GM21737 (cell line): ENCODE measurements around the gene RPS6KA2.
"Not testable (repeated sequence)": the region's sequence is repeated elsewhere in the genome, so short reads cannot be mapped to it uniquely, and the experiment has no call there.

Source experiments
- ATAC-seq: cut with Tn5 transposase; IDR thresholded peaks from one replicate; pipeline ENCODE4 v1.9.1; 2021; ENCODE audit warnings: mild to moderate bottlenecking, moderate library complexity; ENCODE audit not compliant: unreplicated experiment

Gene RPS6KA2

DNA sequence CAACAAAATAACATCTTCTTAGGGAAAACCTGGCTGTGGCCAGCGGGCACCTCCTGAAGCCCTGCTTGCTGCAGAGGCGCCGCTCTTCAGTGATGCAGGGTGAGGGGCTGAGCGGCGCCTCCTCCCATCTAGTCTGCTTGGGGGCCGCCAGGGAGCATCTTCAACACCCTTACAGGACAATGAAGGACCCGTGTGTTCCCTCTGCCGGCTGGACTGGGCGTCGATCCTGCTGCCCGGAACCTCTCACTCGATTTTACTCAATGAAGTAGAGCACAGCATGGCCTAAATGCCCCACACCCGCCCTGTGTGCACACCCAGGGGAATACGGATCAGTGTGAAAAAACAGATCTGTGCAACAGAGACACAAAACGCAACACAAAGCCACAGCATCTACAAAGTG lies 215.8 kb downstream of the RPS6KA2 start:
- ATAC-seq: no peak

DNA sequence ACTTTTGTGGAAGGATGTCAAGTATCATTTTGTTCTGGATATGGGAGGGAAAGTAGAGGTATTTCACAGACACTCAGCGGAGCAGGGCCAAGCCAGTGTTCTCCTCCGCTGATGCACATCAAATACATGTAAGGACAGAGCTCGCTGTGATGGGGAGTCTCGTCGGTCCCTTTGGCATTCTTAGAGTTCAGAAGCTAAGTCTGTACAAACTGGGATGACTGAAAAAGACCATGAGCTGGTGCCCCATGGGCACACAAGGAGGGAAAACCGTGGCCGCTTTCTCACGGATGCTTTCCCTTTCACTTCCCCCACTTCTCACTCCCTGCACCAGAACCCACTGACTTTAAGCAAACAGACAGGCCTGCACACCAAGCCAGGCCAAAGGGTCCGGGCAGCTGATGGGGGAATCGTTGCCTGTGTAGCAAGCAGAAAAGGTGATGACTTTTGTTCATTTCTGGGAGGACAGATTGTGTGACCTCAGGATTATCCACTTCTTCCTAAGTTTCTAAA lies 216.6 kb downstream of the RPS6KA2 start:
- no peak for ATAC-seq

DNA sequence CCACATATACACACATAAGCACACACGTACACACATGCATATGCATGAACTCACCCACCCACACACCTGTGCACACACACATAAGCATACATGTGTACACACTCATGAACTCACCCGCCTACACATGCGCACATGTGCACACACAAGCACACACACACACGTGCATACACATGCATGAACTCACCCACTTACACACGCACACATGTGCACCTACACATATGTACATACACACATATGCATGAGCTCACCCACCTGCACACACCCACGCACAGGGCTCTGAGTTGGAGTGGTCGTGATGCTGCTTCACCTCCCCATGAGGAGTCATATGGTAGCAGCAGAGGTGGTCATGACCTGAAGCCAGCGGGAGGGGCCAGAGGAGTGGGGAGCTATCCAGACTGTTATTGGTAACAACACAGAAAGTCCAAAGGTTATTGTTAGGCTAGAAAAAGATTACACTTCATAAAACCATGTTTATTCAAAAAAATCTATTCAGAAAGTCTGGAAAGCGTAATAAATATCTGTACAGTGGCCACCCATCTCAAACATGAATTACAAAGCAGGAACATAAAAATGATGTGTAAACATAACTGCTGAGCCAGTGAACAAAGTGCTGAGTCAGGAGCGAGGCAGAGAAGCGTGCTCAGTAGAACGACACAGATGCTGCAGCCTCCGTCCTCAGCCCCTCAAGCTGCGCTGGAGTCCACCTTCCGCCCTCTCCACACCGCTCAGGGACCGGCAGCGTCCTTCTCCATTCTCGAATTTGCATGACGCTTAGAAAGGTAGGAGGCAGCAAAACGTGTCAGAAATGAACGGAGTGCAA lies 217.9 kb downstream of the RPS6KA2 start:
- no peak for ATAC-seq

DNA sequence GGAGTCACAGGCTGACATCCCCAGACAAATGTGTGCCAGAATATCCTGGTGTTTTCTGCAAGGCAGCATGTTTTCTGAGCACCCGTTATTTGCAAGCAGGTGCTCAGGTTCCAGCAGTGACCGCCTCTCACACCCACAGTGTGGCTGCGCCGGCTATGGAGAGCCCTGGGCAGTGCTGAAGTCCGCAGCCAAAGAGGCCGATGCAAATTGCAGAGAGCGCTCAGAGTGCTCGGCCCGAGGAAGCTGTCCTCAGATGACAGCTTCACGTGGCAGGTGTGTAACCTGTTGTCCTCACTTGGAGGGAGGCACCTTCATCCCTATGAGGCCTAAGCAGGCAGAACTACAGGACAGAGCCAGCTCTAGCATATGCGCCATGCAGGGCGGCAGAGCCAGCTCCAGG lies 220.9 kb downstream of the RPS6KA2 start:
- no peak for ATAC-seq

DNA sequence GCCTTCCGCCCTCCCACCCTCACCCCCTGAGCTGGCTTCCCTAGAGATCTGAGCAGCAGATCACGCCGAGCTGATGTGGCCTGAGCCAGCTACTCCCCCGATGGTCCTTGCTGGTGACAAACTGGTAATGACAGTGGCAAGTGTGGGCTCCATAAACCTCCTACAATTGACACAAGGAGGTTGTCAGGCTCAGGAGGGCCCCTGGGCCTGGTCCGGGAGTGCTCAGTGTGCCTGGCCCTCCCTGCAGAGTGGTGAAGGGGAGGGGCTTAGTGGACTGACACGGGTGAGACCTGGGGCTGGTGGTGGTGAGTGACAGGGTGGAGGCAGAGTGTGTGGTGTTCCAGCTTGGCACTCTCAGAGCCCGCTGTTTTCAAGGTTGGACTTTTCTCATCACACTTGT lies 221.7 kb downstream of the RPS6KA2 start:
- ATAC-seq: no peak

DNA sequence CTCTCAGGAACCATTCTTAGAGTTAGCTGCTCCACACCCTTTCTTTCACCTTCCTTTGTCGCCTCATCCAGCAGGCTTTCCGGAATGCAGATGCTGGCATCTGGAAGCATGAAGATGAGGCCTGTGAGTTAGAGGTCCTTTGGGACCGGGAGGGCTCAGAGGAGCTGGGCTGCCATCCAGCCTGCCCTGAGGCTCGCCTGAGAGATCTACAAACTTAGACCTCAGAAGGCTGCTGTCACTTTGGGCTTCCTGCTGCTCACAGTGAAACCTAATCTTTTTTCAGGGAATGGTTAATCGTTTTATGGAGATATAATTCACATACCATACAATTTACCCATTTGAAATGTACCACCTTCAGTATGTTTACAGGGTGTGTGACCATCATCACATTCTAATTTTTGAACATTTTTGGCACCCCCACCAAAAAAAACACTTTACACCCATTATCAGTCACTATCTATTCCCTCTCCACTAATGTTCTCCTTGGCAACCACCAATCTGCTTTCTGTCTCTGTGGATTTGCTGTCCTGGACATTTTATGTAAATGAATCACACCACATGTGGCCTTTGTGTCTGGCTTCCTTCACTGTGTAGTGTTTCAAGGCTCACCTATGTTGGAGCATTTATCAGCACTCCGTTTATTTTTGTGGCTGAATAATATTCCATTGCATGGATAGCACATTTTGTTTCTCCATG lies 224.3 kb downstream of the RPS6KA2 start:
- ATAC-seq: no peak

DNA sequence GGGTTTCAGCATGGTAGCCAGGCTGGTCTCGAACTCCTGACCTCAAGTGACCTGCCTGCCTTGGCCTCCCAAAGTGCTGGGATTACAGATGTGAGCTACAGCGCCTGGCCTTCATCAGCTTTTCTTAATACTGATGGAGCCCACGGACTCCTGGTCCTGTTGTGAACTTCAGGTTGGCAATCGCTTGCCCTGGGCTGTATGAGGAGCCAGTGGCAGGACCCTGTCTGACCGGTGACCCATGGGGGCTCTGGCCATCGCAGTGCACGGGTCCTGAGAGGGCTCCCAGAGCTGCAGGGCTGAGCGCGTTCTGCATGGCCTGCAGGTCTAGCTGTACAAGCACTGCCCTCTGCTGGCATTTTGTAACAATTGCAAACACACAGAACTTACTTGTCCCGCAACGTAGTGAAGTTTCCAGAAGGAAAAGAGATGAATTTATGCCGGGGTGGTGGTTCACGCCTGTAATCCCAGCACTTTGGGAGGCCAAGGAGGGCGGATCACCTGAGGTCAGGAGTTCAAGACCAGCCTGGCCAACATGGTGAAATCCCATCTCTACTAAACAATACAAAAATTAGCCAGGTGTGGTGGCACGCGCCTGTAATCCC lies 226.3 kb downstream of the RPS6KA2 start:
- not testable (repeated sequence) for ATAC-seq

DNA sequence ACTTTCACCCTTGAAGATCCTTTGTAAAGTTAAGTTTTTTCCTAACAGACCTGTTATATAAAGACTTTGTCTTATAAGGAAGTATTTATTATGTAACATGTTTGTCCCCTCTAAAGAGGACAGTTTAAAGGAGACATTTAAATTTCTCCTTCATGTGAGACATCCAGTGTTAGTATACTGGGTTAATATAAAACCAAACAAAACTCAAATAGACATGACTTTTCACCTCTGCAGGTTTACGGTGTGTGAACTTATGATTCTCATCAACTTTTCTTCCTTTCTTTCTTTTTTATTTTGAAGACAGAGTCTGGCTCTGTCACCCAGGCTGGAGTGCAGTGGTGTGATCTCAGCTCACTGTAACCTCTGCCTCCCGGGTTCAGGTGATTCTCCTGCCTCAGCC lies 226.9 kb downstream of the RPS6KA2 start:
- ATAC-seq: no peak

DNA sequence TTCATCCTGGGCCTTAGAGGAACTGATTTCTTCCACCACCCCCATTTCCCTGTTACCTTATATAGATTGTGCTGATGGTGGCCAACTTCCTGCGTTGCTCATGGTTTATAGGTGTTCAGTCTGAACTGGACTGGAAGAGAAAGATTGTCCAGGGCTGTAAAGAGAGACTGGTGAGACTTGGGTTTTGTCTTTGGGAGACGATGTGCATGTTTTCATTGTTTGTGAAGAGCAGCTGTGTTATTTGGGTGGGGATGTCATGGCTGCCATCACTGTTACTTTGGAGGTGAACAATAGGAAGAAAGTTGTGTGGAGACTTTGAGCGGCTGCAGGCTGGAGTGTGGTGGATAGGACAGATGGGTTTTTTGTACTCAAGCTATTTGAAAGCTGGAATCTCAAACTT lies 228.7 kb downstream of the RPS6KA2 start:
- no peak for ATAC-seq

DNA sequence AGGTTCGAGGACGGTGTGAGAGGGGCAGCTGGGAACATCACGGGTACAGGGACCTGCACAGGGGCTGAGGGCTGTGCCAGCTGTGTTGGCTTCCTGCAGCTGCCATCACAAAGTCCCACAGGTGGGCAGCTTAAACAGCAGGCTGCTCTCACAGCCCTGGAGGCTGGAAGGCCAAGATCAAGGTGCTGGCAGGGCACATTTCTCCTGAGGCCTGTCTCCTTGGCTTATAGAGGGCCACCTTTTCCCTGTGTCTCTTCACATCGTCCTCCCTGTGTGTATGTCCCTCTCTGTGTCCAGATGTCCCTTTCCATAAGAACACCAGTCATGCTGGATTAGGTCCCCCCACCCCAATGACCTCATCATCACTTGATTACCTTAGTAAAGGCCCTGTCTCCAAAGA lies 229.2 kb downstream of the RPS6KA2 start:
- ATAC-seq: no peak

DNA sequence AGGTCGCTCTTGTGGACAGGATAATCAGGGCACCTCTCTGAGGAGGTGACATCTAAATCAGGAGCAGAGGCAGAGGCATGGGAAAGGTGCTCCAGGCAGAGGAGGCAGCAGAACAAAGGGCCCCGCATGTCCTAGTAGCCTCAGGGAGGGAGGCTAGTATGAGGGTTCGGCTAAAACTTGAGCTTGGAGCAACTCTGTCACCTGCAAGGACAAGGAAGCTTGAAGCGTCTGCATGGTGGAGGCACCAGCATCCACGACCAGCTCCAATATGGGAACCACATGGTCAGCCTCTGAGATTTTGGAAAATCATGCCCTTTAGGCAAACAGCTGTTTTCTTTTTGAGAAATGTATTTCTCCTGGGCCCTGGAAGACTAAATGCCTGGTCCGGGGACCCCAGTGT lies 231.3 kb downstream of the RPS6KA2 start:
- no peak for ATAC-seq

DNA sequence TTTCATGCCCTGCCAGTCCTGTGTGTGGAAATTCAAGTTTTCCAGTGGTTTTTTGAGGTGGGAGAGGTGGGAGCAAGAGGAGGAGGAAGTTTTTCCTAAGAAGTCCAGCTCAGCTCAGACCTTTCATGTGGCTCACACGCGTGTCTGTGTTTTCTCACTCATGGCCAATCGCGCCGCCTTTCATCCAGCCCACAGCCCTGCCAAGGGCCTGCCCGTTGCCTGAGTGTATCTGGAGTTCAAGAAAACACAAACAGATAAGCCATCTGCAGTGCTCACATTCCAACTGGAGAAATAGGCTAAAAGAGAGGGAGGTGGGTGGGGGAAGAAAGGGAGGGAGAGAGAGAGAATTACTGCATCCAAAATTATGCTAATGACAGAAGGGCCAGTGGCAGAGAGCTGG lies 231.7 kb downstream of the RPS6KA2 start:
- ATAC-seq: no peak

DNA sequence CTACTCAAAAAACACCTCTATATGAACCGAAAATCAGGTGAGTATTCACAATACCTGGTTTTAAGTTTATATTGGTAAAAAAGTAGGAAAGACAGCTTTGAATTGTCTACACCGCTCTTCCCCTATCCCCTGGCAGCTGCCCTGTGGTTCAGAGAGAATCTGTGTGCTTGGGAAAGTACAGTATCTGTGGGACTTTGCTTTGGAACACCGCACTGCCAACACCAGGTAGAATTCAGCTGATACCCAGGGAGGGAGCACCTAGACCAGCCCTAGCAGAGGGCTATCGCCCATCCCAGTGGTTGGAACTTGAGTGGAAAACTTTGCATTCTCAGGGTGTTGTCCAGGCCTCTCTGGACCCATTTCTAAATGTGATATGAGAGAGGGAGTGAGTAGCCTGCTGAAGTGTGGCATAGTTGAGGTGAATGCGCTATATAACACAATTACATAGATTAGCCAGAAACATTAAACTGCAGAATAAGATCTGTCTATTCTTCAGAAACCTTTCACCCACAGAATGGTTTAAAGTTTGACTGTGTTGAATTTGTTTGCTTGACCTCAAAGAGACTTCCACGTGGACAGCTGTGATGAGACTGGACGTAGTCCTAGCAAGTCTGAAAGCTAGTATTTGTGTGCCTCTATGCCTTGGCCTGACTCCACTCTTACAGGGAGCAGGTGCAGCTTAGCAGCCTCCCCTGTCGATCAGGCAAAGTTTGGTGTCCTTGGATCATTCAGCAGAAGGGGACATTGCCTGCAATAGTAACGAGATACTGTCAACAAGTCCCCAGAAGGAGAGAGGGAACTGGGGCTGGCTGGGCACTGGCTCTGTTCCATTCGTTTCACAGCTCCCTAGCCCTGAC lies 232.8 kb downstream of the RPS6KA2 start:
- ATAC-seq: no peak

DNA sequence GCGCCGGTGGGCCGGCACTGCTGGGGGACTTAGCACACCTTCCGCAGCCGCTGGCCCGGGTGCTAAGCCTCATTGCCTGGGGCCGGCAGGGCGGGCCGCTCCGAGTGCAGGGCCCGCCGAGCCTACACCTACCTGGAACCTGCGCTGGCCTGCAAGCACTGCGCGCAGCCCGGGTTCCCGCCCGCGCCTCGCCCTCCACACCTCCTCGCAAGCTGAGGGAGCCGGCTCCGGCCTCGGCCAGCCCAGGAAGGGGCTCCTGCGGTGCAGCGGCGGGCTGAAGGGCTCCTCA lies 233.6 kb downstream of the RPS6KA2 start:
- ATAC-seq: no peak

DNA sequence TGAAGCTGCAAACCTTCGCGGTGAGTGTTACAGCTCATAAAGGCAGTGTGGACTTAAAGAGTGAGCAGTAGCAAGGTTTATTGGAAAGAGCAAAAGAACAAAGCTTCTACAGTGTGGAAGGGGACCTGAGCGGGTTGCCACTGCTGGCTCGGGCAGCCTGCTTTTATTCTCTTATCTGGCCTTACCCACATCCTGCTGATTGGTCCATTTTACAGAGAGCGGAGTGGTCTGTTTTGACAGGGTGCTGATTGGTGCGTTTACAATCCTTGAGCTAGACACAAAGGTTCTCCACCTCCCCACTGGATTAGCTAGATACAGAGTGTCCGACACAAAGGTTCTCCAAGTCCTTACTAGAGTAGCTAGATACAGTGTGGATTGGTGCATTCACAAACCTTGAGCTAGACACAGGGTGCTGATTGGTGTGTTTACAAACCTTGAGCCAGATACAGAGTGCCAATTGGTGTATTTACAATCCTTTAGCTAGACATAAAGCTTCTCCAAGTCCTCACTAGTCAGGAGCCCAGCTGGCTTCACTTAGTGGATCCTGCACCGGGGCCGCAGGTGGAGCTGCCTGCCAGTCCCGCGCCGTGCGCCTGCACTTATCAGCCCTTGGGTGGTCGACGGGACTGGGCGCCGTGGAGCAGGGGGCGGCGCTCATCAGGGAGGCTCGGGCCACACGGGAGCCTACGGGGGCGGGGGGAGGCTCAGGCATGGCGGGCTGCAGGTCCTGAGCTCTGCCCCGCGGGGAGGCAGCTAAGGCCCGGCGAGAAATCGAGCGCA lies 234.1 kb downstream of the RPS6KA2 start:
- ATAC-seq: not testable (repeated sequence)

DNA sequence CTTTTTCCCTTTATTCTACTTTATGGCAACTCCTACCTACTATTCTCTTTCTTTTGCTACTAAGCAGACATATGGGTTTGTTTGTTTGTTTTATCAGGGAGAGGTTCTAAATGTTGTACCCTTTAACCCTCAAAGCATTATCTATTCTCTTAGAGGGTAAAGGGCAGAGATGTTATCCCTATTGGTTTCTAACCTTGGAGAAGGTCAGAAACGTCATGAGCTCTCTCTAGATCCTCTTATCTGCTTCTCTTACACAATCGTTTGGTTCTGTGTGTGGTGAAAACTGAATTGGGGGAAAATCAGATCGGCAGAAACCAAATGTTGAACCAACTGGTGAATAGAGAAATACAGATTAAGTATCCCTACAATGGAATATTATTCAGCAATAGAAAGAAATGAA lies 237.9 kb downstream of the RPS6KA2 start:
- no peak for ATAC-seq

DNA sequence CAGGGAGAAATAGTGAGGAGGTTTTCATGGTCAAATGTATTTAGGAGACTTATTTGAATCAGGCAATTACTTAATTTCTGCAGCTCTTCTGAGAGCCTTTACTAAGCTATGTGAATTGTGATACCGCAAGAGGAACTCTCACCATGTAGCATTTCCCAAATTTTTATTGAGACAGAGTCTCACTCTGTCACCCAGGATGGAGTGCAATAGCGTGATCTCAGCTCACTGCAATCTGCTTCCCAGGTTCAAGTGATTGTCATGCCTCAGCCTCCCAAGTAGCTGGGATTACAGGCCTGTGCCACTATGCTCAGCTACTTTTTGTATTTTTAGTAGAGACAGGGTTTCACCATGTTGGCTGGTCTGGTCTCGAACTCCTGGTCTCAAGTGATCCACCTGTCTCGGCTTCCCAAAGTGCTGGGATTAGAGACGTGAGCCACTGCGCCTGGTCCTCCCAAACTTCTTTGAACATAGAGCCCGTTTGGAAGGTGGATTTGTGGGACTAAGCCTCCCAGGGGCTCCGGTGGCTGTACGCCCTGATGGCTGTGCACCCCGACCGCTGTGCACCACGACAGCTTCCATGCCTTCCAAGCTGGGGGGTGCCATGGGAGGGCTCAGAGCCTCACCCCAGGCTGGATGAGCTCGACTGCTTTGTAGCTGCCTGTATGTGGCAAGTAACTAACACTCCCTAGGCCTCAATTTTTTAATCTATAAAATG lies 238.6 kb downstream of the RPS6KA2 start:
- no peak for ATAC-seq

DNA sequence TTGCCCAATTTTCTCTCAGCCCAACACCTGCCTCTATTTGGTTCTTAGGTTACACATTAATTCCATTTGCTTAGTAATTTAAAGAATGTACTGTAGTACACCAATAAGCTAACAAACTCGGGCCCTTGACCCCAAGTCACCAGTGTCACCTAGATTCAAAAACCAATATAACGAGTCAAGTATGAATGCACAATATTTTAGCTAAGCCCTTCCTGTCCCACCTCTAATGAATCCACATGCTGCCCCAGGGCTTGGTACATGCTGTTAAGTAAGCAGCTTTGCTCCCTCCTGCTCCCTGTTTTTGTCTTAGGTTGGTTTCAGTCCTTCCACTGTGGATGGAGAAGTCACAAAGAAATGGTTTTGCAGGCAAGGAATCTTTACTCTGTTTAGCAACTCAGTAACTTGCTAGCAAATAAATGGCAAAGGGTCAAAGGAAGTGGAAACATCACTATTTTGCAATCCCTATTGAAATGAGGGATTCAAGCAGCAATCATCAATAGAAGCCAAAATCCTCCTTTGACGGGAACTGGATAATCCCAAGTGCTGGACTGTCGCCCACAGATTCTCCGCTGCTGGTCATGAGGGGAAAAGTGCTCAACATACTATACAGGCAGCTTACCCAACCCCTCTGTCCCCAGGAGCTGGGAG lies 239.3 kb downstream of the RPS6KA2 start:
- no peak for ATAC-seq

DNA sequence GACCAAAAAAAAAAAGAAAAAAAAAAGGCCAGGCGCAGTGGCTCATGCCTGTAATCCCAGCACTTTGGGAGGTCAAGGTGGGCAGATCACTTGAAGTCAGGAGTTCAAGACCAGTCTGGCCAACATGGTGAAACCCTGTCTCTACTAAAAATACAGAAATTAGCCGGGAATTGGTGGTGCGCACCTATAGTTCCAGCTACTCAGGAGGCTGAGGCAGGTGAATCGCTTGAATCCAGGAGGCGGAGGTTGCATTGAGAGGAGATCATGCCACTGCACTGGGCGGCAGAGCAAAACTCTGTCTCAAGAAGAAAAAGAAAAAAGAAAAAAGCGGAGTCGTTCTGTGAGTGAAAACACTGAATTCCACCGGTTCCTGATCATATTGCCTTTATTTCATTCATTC lies 240.0 kb downstream of the RPS6KA2 start:
- not testable (repeated sequence) for ATAC-seq
